Type B pancreatic cell (in vitro differentiated cells): ENCODE results near the gene FAM171A1. TPM values are rescaled to one million over a fixed set of nuclear protein-coding genes. Genes with fewer than 3 reads are reported as not detected.

Experiments
- DNase-seq: peaks from one replicate; pipeline ENCODE4 v3.0.0; 2021; ENCODE audit warnings: mixed read lengths; ENCODE audit not compliant: unreplicated experiment; ENCODE audit errors: extremely low spot score
- H3K27ac Mint-ChIP-seq: 2 replicates; pipeline ENCODE4 v1.8.0; 2021; ENCODE audit warnings: mild to moderate bottlenecking, mixed read lengths
- H3K27me3 Mint-ChIP-seq: 2 replicates; pipeline ENCODE4 v1.8.0; 2021; ENCODE audit warnings: mixed read lengths
- H3K36me3 Mint-ChIP-seq: 2 replicates; pipeline ENCODE4 v1.8.0; 2021; ENCODE audit warnings: mixed read lengths
- H3K4me1 Mint-ChIP-seq: one replicate; pipeline ENCODE4 v1.8.0; 2021; ENCODE audit warnings: mixed read lengths; ENCODE audit not compliant: unreplicated experiment
- H3K4me3 Mint-ChIP-seq: 2 replicates; pipeline ENCODE4 v1.8.0; 2021; ENCODE audit warnings: mild to moderate bottlenecking, mixed read lengths
- H3K9me3 Mint-ChIP-seq: 2 replicates; pipeline ENCODE4 v1.8.0; 2021; ENCODE audit warnings: mixed read lengths
- CTCF ChIP-seq: fragments of 200-600 bp; sonication (generic); conservative IDR thresholded peaks from 2 replicates; pipeline ENCODE4 v1.5.0; 2021; ENCODE audit warnings: antibody characterized with exemption, mild to moderate bottlenecking
- total RNA-seq: library from RNA; stranded (reverse); gene quantifications from 2 replicates; pipeline ENCODE4 v1.2.1, GENCODE V29; 2021; ENCODE audit warnings: low replicate concordance

The FAM171A1 gene
- total RNA-seq, 1 donor from 2014 or later = 49.3 TPM

- Mint-ChIP-seq H3K27me3 (no peaks in the 10 kb centered on the region), H3K36me3 (peaks cover 18% of the 10 kb centered on the region), H3K27ac (no peak overlapping the region), H3K9me3 (no peaks in the 10 kb centered on the region), H3K4me3 (no peak overlapping the region), H3K4me1 (peaks cover 21% of the 10 kb centered on the region)
- no peak for DNase-seq
- TF ChIP-seq CTCF = no peak
These were observed 46.5 kb downstream of the FAM171A1 start for GRCh38 chr10:15324611-15325010.

GRCh38 chr10:15324113-15324512 lies 47.0 kb downstream of the FAM171A1 start:
- H3K4me1 Mint-ChIP-seq = peaks cover 21% of the 10 kb centered on the region
- H3K9me3 Mint-ChIP-seq = no peaks in the 10 kb centered on the region
- no peak for TF ChIP-seq CTCF
- H3K27ac Mint-ChIP-seq = no peak overlapping the region
- peaks cover 18% of the 10 kb centered on the region for H3K36me3 Mint-ChIP-seq
- DNase-seq = no peak
- no peaks in the 10 kb centered on the region for H3K27me3 Mint-ChIP-seq
- H3K4me3 Mint-ChIP-seq = no peak overlapping the region

GRCh38 chr10:15322356-15322755 lies 48.7 kb downstream of the FAM171A1 start:
- peaks cover 28% of the 10 kb centered on the region for H3K36me3 Mint-ChIP-seq
- H3K27me3 Mint-ChIP-seq = no peaks in the 10 kb centered on the region
- TF ChIP-seq CTCF = no peak
- peaks cover 5% of the 10 kb centered on the region for H3K9me3 Mint-ChIP-seq
- H3K4me3 Mint-ChIP-seq = no peak overlapping the region
- no peak for DNase-seq
- peaks cover 21% of the 10 kb centered on the region for H3K4me1 Mint-ChIP-seq
- H3K27ac Mint-ChIP-seq = no peak overlapping the region

- no peaks in the 10 kb centered on the region for H3K27me3 Mint-ChIP-seq
- peaks cover 5% of the 10 kb centered on the region for H3K9me3 Mint-ChIP-seq
- TF ChIP-seq CTCF = no peak
- no peak overlapping the region for H3K4me3 Mint-ChIP-seq
- peaks cover 21% of the 10 kb centered on the region for H3K4me1 Mint-ChIP-seq
- H3K27ac Mint-ChIP-seq = no peak overlapping the region
- DNase-seq = no peak
- H3K36me3 Mint-ChIP-seq = peaks cover 28% of the 10 kb centered on the region
These were observed 49.4 kb downstream of the FAM171A1 start for GRCh38 chr10:15321431-15322341.

GRCh38 chr10:15320522-15321203 lies 50.4 kb downstream of the FAM171A1 start:
- H3K27me3 Mint-ChIP-seq = no peaks in the 10 kb centered on the region
- TF ChIP-seq CTCF = no peak
- no peak overlapping the region for H3K4me3 Mint-ChIP-seq
- H3K36me3 Mint-ChIP-seq = peaks cover 23% of the 10 kb centered on the region
- H3K27ac Mint-ChIP-seq = no peak overlapping the region
- DNase-seq = no peak
- peaks cover 5% of the 10 kb centered on the region for H3K9me3 Mint-ChIP-seq
- H3K4me1 Mint-ChIP-seq = peaks cover 22% of the 10 kb centered on the region
